Natural killer cell treated with Interleukin-12 subunit alpha and Interleukin-12 subunit beta and Interleukin-15 and Interleukin-18, amount 100 ng/mL, for 72 hours (primary cell): ENCODE data around the gene TARS1. TPM values are rescaled to one million over a fixed set of nuclear protein-coding genes. Genes with fewer than 3 reads are reported as not detected.

ENCODE experiments used
- ATAC-seq, 2 donors: fragments of 150-1000 bp; cut with Tn5 transposase in 1 of 2; sonication (Bioruptor Pico), chemical (Tn5 transposase) in 1 of 2; 2 replicates each; pipeline ENCODE4 v1.10.0; 2021
- DNase-seq: peaks from one replicate; pipeline ENCODE4 v3.0.0; 2022; ENCODE audit warnings: low spot score
- H3K27ac Mint-ChIP-seq, 2 donors: 1 replicate in 1 of 2; 2 replicates in 1 of 2; pipeline ENCODE4 v1.8.0; 2022; ENCODE audit warnings: mixed read lengths in 2 of 2, mild to moderate bottlenecking in 1 of 2, moderate library complexity in 1 of 2
- H3K27me3 Mint-ChIP-seq, 2 donors: 1 replicate in 1 of 2; 2 replicates in 1 of 2; pipeline ENCODE4 v1.8.0; 2022; ENCODE audit warnings: mixed read lengths in 2 of 2
- H3K36me3 Mint-ChIP-seq: one replicate; pipeline ENCODE4 v1.8.0; 2022; ENCODE audit warnings: mixed read lengths
- H3K4me1 Mint-ChIP-seq, 2 donors: 1 replicate in 1 of 2; 2 replicates in 1 of 2; pipeline ENCODE4 v1.8.0; 2022; ENCODE audit warnings: low read depth in 2 of 2, mixed read lengths in 2 of 2, mild to moderate bottlenecking in 1 of 2
- H3K4me3 Mint-ChIP-seq: one replicate; pipeline ENCODE4 v1.8.0; 2022; ENCODE audit warnings: mixed read lengths
- H3K9me3 Mint-ChIP-seq: 2 replicates; pipeline ENCODE4 v1.8.0; 2022; ENCODE audit warnings: mixed read lengths
- total RNA-seq, 2 donors: library from RNA; stranded (reverse); gene quantifications; one replicate each; pipeline ENCODE4 v1.2.3, GENCODE V29; 2022

TARS1 gene
- total RNA-seq, 2 donors from 2014 or later, result 204 to 211 TPM

DNA sequence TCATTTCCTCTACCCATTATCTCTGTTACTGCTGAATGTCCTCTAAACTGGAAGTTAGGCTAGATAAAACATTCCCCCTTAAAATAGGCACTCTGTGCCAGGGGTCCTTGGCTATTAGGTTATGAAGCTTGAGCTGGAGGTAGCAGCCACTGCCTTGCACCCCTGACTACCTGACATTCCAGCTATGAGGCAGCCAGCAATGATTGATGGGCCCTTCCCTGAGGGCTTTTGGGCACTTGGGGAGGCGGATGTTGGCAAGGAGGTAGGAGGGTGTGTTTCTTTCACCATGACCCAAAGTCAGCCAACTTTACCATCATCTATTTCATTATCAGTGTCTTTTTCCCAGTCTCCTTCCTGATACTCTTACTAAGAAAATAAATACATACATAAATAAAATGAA, 17.1 kb downstream of the TARS1 start:
- no peak overlapping the region for H3K27ac Mint-ChIP-seq
- no peaks in the 10 kb centered on the region for H3K4me1 Mint-ChIP-seq
- no peaks in the 10 kb centered on the region for H3K9me3 Mint-ChIP-seq
- H3K4me3 Mint-ChIP-seq, result no peak overlapping the region
- ATAC-seq (no peak), DNase-seq (no peak)
- peaks cover 41% of the 10 kb centered on the region for H3K36me3 Mint-ChIP-seq
- H3K27me3 Mint-ChIP-seq, result no peaks in the 10 kb centered on the region

DNA sequence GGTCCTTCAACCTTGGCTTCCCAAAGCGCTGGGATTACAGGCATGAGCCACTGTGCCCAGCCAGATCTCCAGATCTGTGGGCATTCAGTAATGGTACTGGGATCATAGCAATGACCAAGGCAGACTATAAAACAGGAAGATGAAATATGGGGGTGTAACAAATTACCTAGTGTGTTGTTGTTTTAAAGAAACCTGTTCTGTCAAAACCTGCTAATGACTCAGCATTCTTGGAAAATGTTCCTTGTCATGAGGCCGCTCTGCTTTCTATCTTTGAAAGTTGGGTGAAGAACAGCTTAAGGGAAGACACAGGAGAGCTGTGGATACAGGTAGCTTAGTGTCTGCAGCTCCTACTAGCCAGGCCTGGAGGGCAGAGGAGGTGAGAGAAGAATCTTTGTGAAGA, 19.4 kb downstream of the TARS1 start:
- DNase-seq (no peak), ATAC-seq (no peak)
- peak overlapping the region in 1 of 2 donors; percentile 16 for H3K27ac Mint-ChIP-seq
- H3K4me1 Mint-ChIP-seq, result no peaks in the 10 kb centered on the region
- H3K27me3 Mint-ChIP-seq, result no peaks in the 10 kb centered on the region
- H3K4me3 Mint-ChIP-seq, result no peak overlapping the region
- H3K9me3 Mint-ChIP-seq, result no peaks in the 10 kb centered on the region
- peaks cover 49% of the 10 kb centered on the region for H3K36me3 Mint-ChIP-seq

DNA sequence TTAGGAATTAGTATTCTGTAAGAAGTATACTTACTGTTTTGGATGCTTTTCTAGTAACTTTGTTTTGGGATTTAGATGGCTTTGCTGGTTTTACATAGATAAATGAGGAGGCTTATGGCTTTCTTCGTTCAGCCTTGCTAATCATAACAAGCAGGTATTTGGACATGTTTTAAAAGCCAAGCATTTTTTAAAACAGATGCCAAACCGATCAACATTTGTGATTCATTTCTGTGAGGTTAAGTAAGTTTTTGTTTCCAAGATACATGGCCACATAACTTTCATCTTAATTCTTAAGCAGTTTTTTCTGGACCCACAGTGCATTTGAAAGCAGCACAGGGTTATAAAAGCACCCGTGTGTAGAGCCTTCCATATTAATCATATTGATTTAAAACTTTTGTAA, 21.7 kb downstream of the TARS1 start:
- Mint-ChIP-seq H3K36me3 (peaks cover 47% of the 10 kb centered on the region), H3K27me3 (no peaks in the 10 kb centered on the region), H3K27ac (no peak overlapping the region), H3K9me3 (no peaks in the 10 kb centered on the region), H3K4me3 (no peak overlapping the region), H3K4me1 (no peaks in the 10 kb centered on the region)
- DNase-seq (no peak), ATAC-seq (no peak)

DNA sequence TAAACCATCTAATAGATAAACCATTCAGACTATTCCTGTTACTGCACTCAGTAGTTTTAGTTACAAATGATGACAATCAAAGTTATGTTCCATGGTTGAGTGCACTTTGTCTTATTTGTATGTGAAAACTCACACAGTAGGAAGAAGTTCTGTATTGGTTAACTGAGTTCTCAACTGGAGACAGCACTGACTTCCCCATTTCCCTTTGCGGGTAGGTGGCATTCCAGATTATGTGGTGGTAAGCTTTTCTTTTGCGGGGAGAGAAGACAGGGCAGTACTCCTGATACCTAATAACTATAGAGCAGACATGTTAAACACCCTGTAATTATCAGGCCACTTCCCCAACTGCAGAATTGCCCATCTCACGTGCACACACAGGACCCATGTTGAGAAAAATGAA, 24.4 kb downstream of the TARS1 start:
- no peak overlapping the region for H3K4me3 Mint-ChIP-seq
- H3K9me3 Mint-ChIP-seq, result no peaks in the 10 kb centered on the region
- ATAC-seq, result no peak
- no peaks in the 10 kb centered on the region for H3K4me1 Mint-ChIP-seq
- H3K27ac Mint-ChIP-seq, result no peak overlapping the region
- H3K36me3 Mint-ChIP-seq, result peaks cover 41% of the 10 kb centered on the region
- no peak for DNase-seq
- no peaks in the 10 kb centered on the region for H3K27me3 Mint-ChIP-seq

DNA sequence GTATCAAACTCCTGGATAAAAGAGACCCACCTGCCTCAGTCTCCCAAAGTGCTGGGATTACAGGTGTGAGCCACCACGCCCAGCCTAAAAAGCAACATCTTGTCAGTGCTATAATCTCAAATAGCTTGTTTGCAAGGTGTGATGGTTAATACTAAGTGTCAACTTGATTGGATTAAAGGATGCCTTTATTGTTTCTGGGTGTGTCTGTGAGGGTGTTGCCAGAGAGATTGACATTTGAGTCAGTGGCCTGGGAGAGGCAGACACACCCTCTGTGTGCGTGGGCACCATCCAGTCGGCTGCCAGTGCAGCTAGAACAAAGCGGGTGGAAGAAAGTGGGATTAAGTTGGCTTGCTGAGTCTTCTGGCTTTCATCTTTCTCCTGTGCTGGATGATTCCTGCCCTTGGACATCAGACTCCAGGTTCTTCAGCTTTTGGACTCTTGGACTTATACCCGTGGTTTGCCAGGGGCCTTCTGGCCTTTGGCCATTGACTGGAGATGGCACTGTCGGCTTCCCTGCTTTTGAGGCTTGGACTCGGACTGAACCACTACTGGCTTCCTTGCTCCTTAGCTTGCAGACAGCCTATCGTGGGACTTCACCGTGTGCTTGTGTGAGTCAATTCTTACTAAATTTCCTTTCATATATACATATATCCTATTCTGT, 28.1 kb downstream of the TARS1 start:
- Mint-ChIP-seq H3K4me3 (no peak overlapping the region), H3K27ac (no peak overlapping the region), H3K9me3 (no peaks in the 10 kb centered on the region), H3K4me1 (peaks cover 0 to 6% of the 10 kb centered on the region in 2 donors), H3K36me3 (peaks cover 34% of the 10 kb centered on the region), H3K27me3 (no peaks in the 10 kb centered on the region)
- DNase-seq, result no peak
- ATAC-seq, result no peak

DNA sequence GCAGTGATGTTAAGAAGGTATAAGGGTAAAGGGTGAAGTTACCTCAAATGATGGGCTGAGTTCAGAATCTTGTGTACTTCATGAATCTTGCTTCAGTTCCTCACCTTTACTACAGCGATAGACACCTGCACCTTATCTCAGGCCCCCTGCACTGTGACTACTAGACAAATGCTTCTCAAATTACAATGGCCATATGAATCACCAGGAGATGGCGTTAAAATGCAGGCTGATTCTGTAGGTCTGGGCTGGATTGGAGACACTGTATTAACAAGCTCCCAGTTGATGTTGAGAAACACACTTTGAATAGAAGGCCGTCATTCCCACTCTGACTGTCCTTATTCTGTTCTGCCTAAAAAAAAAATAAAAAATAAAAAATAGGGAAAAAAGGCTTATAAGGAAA, 29.8 kb downstream of the TARS1 start:
- Mint-ChIP-seq H3K36me3 (peaks cover 50% of the 10 kb centered on the region), H3K27me3 (no peaks in the 10 kb centered on the region), H3K4me1 (peaks cover 0 to 11% of the 10 kb centered on the region in 2 donors), H3K27ac (no peak overlapping the region), H3K4me3 (no peak overlapping the region), H3K9me3 (peaks cover 7% of the 10 kb centered on the region)
- no peak for DNase-seq
- no peak for ATAC-seq

DNA sequence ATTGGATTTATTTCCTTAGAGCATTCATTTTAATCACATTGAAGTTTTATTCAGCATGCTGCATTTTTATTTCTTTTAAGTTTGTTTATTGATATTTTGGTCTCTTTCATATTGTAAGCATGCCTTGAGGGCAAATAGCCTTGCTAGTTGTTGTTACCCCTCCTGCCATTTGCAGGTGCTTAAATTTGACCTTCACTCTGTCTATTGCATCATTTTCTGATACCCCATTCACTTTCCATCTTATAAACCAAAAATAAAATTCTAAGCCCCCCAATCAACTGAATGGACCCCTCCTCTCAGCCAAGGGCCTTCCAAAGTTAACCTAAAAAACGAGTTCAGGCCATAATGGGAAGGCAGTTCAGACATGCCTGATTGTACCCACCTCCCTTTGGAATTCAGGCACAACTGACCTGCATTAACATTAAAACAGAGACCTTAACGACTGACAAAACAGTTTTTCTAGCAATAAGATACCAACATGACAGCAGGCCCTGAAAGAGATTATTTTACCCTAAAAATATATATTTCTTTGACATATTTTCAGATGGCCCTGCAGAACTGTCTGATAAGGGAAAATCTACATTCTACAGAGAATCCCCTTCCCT, 32.1 kb downstream of the TARS1 start:
- H3K9me3 Mint-ChIP-seq, result peaks cover 7% of the 10 kb centered on the region
- ATAC-seq (no peak), DNase-seq (no peak)
- H3K27me3 Mint-ChIP-seq, result no peaks in the 10 kb centered on the region
- no peak overlapping the region for H3K27ac Mint-ChIP-seq
- H3K36me3 Mint-ChIP-seq, result peaks cover 55% of the 10 kb centered on the region
- peaks cover 0 to 14% of the 10 kb centered on the region in 2 donors for H3K4me1 Mint-ChIP-seq
- H3K4me3 Mint-ChIP-seq, result no peak overlapping the region

DNA sequence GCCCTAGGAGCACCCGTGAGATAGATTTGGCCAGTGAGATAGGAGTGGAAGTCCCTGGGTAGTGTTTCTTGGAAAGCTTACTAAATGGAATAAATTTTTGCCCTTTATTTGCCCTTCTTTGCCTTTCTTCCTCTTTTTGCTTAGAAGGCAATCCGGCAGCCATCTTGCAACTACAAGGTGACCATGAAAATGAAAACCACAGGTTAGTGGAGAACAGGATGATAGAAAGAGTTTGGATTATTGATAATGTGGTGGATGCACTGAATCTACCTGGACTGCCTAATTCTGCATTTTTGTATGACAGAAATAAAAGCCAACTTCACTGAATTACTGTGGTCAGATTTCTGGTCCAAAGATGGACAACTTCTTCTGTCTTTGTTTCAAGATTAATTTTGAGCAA, 33.2 kb downstream of the TARS1 start:
- no peak overlapping the region for H3K4me3 Mint-ChIP-seq
- H3K27ac Mint-ChIP-seq, result no peak overlapping the region
- peaks cover 7% of the 10 kb centered on the region for H3K9me3 Mint-ChIP-seq
- DNase-seq (no peak), ATAC-seq (no peak)
- H3K4me1 Mint-ChIP-seq, result peaks cover 0 to 14% of the 10 kb centered on the region in 2 donors
- no peaks in the 10 kb centered on the region for H3K27me3 Mint-ChIP-seq
- H3K36me3 Mint-ChIP-seq, result peaks cover 54% of the 10 kb centered on the region

DNA sequence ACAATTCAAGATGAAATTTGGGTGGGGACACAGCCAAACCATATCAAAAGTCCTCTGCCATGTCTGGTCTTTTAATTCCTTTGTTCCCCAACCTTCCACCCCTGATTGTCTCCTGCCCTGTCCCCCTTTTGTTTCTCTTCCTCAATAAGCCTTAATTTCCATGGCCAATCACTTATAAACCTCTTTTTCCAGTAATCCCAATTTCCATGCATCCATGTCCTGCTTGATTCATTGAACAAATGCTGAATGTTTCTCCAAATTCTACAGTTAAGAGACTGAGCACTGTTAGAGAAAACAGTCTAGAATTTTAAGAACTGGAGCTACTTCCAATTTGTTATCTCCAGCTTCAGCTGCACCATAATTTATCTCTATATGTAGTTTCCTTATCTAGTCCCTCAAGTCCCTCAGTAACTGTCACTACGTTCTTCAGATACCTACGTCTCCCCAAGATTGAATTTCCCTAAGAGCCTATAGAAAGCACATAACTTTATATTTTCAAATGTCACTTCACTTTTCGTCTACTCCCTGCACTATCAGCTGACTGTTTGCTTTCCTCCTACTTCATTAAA, 34.2 kb downstream of the TARS1 start:
- DNase-seq (no peak), ATAC-seq (no peak)
- H3K9me3 Mint-ChIP-seq, result peaks cover 7% of the 10 kb centered on the region
- peaks cover 54% of the 10 kb centered on the region for H3K36me3 Mint-ChIP-seq
- H3K27me3 Mint-ChIP-seq, result no peaks in the 10 kb centered on the region
- H3K4me3 Mint-ChIP-seq, result no peak overlapping the region
- no peak overlapping the region for H3K27ac Mint-ChIP-seq
- H3K4me1 Mint-ChIP-seq, result peaks cover 0 to 14% of the 10 kb centered on the region in 2 donors

DNA sequence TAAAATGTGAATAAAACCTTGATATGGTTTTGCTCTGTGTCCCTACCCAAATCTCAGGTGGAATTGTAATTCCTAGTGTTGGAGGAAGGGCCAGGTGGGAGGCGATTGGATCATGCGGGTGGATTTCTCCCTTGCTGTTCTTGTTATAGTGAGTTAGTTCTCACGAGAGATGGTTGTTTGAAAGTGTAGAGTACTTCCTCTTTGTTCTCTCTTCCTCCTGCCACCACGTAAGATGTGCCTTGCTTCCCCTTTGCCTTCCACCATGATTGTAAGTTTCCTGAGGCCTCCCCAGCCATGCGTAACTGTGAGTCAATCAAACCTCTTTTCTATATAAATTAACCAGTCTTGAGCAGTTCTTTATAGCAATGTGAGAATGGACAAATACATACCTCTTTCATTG, 34.9 kb downstream of the TARS1 start:
- peaks cover 47% of the 10 kb centered on the region for H3K36me3 Mint-ChIP-seq

DNA sequence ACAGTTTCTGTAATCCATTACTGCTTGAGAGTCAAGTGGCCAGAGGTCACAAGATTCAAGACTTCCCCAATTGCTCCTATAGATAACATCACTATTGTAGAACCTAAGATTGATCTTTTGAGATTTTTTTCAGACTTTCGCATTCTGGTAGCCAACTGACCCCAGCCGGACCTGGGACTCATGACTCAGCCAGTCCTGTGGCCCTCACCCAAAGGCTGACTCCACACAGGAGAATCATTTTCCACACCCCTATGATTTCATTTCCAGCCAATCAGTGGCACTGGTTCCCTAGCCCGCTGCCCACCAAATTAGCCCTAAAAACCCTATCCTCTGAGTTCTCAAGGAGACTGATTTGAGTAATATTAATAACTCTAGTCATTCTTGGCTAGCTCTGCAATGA, 36.2 kb downstream of the TARS1 start:
- DNase-seq (no peak), ATAC-seq (no peak)
- H3K27me3 Mint-ChIP-seq, result no peaks in the 10 kb centered on the region
- H3K27ac Mint-ChIP-seq, result no peak overlapping the region
- H3K9me3 Mint-ChIP-seq, result peaks cover 7% of the 10 kb centered on the region
- H3K4me1 Mint-ChIP-seq, result peaks cover 0 to 14% of the 10 kb centered on the region in 2 donors
- peaks cover 47% of the 10 kb centered on the region for H3K36me3 Mint-ChIP-seq
- H3K4me3 Mint-ChIP-seq, result no peak overlapping the region

More for the DNA sequence above, 34.9 kb downstream of the TARS1 start:
- no peak overlapping the region for H3K4me3 Mint-ChIP-seq
- H3K9me3 Mint-ChIP-seq, result peaks cover 7% of the 10 kb centered on the region
- ATAC-seq, result no peak
- no peaks in the 10 kb centered on the region for H3K27me3 Mint-ChIP-seq
- no peak overlapping the region for H3K27ac Mint-ChIP-seq
- peaks cover 0 to 14% of the 10 kb centered on the region in 2 donors for H3K4me1 Mint-ChIP-seq
- DNase-seq, result no peak

DNA sequence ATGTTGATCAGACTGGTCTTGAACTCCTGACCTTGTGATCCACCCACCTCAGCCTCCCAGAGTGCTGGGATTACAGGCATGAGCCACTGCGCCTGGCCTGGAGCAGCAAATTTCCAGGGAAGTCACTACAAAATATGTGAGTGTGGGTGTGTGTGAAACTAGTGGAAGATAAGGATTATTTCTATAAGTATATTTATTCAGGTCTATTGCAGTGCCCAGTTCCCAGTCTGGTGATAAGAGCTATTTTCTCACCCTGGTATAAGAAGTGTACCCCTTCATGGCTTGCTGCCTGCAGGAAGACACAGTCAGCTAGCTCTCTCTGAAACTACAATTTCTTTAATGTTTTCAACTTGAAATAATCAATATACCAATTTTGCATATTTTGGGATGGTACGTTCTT, 37.1 kb downstream of the TARS1 start:
- H3K36me3 Mint-ChIP-seq, result peaks cover 40% of the 10 kb centered on the region
- no peak overlapping the region for H3K4me3 Mint-ChIP-seq
- peaks cover 0 to 11% of the 10 kb centered on the region in 2 donors for H3K4me1 Mint-ChIP-seq
- ATAC-seq (no peak), DNase-seq (no peak)
- no peak overlapping the region for H3K27ac Mint-ChIP-seq
- H3K9me3 Mint-ChIP-seq, result peaks cover 7% of the 10 kb centered on the region
- H3K27me3 Mint-ChIP-seq, result no peaks in the 10 kb centered on the region

DNA sequence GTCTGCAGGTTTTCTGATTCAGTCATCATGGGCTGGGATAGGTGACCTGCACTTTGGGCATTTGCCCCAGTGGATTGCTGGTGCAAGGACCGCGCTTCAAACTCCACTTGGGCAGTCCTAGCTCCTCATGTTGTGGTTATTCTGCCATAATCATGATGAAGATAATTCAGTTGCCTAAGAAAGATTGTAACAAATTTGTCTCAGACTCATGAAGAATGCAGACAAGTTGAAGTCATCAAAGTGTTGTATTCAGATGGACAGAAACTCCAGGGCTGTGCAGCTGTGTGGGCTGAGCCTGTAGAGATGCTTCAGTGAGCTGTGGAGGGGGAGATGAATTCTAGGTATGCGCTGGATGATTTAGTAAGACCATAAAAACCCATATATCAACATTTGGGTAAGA, 38.5 kb downstream of the TARS1 start:
- DNase-seq, result no peak
- Mint-ChIP-seq H3K27me3 (no peaks in the 10 kb centered on the region), H3K9me3 (peaks cover 7% of the 10 kb centered on the region), H3K36me3 (peaks cover 26% of the 10 kb centered on the region), H3K27ac (no peak overlapping the region), H3K4me3 (no peak overlapping the region), H3K4me1 (peaks cover 0 to 7% of the 10 kb centered on the region in 2 donors)
- ATAC-seq, result no peak

DNA sequence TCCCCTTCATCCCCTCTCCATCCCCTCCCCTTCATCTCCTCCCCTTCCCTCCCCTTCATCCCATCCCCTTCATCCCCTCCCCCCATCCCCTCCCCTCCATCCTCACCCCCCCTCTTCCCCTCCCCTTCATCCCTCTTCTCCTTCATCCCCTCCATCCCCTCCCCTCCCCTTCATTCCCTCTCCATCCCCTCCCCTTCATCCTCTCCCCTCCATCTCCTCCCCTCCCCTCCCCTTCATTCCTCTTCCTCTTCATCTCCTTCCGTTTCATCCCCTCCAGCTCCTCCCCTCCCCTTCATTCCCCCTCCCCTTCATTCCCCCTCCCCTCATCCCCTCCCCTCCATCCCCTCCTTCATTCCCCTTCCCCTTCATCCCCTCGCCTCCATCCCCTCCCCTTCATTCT, 40.1 kb downstream of the TARS1 start:
- DNase-seq (no peak), ATAC-seq (no peak)
- Mint-ChIP-seq H3K4me1 (peaks cover 0 to 3% of the 10 kb centered on the region in 2 donors), H3K27ac (no peak overlapping the region), H3K4me3 (no peak overlapping the region), H3K27me3 (no peaks in the 10 kb centered on the region), H3K9me3 (no peaks in the 10 kb centered on the region), H3K36me3 (peaks cover 11% of the 10 kb centered on the region)
